Stimulated activated CD4-positive, alpha-beta T cell treated with anti-CD3 and anti-CD28 coated beads, Interleukin-4, amount 100 ng/mL, for 48 hours (primary cell): Measurements from ENCODE around the gene EMC9.

Source experiments
- DNase-seq, 2 donors: peaks; one replicate each; pipeline ENCODE4 v3.0.0-alpha.2; 2020; ENCODE audit warnings: low read depth in 2 of 2

The EMC9 gene

DNA sequence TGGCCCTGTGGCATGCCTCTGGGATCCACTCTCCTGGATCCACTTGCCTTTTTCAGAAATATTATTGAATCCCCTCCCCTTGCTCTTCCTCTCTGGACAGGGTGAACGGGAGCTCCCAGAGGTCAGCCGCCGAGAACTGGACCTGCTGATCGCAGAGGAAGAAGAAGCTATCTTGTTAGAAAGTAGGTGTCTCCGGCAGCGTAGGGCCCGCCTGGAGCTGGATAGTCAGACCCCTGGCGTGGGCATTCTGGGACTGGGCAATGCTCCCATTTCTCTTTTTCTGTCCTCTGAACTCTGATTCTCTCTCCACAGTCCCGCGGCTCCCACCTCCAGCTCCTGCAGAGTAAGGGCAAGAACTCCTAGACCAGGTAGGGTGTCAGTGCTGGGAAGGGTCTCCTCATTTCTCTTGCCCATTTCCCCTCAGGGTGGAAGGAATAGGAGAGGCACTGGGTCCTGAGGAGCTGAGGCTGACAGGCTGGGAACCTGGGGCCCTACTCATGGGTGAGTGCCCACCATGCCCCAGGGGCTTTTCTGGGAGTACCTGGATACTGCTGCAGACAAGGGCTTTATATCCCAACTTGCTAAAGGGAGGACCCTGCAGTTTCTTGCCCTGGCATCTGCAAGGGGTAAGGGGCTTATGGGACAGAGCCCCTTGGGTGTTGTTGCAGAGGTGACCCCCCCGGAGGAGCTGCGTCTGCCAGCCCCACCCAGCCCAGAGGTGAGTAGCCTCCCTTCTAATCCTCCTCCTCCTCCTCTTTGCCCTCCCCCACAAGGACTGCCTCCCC lies 35.8 kb upstream of the EMC9 start:
- DNase-seq = no peak

DNA sequence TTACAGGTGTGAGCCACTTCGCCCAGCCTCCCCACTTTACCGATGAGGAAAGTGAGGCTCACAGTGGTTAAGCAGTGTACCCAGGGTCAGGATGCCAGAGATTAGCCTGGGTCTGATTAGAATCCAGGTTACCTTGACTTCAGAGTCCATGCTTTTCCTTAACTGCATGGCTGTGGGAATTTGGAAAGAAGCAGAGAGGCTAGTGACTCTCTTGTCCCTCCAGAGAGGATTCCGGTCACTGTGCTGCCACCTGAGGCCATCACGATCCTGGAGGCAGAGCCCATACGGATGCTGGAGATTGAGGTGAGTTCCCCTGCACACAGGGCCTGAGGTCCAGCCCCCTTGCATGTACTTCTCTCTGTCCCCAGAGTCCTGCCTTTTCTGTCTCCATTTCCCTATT lies 35.2 kb upstream of the EMC9 start:
- no peak for DNase-seq

DNA sequence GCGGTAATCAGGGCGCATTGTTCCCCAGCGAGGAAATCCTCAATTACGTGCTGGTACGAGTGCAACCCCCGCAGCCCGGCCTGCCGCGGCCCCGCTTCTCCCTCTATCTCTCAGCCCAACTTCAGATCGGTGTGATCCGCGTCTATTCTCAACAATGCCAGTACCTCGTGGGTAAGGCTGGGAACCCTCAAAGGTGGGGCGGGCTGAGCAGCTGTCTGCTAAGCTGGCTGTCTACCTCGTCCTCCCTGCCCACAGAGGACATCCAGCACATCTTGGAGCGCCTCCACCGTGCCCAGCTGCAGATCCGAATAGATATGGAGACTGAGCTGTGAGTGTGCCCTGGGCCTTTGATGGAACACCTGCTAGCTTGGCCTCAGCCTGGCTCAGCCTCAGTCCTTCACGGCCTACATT lies 31.5 kb upstream of the EMC9 start:
- DNase-seq = no peak

GRCh38 chr14:24172261-24172860 lies 31.0 kb upstream of the EMC9 start:
- no peak for DNase-seq

DNA sequence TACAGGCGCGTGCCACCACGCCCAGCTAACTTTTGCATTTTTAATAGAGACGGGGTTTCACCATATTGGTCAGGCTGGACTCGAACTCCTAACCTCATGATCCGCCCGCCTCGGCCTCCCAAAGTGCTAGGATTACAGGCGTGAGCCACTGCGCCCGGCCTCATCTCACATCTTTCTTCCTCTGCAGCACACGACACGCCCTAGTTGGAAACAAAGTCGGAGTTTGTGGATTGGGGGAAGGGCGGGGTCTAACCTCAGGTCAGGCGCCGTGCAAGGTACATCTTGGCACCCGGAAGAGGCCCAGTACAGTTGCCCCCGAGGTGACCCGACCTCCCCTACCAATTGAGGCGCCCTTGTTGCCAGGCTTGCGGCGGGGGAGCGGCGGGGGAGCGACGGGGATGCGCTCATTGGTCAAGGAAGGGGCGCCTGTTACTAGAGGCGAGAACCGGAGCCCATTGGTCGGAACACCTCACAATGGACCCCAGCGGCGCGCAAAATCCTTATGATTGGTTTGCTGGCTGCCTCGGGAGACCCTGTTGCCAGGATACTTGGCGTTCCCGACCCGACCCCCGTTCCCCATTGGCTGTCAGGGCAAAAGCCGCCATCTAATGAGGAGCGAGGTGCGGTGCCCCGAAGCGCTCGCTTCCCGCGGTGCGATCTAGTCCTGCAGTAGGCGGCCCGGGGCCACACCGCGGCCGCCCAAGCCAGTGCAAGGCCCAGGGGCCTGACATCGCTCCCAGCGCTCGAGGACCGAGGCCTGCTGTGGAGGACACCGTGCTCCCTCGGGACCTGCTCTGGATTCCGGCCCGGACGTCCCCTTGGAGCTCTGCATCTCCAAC lies 30.2 kb upstream of the EMC9 start, which contains the start of gene REC8:
REC8 (plus strand) TSS at position 659 of the 839 bp plus-strand sequence. CDS start 473 bp downstream, outside the sequence.
- DNase-seq = peak; percentile 60 to 62

GRCh38 chr14:24167469-24168114 lies 26.2 kb upstream of the EMC9 start:
- DNase-seq = no peak

- no peak for DNase-seq
These were observed 24.4 kb upstream of the EMC9 start for GRCh38 chr14:24165785-24166184.

GRCh38 chr14:24164518-24164991 lies 23.2 kb upstream of the EMC9 start:
- DNase-seq = no peak

DNA sequence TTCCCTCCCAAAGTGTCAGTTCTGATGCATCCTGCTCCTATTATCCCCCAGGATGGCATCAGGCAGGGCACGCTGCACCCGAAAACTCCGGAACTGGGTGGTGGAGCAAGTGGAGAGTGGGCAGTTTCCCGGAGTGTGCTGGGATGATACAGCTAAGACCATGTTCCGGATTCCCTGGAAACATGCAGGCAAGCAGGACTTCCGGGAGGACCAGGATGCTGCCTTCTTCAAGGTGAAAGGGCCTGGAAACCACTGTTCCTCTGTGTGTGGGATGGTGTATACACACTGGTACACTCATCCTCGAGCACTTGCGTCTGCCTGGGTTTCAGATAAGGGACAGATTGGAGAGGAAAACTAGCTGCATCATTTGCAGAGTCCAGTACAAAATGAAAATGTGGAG lies 20.7 kb upstream of the EMC9 start:
- DNase-seq = no peak

GRCh38 chr14:24160850-24161804 lies 19.7 kb upstream of the EMC9 start, which contains the start of gene IRF9:
IRF9 (plus strand) TSS chr14:24161265; CDS start chr14:24162145, 880 bp downstream.
- peak; percentile 94 to 98 for DNase-seq

DNA sequence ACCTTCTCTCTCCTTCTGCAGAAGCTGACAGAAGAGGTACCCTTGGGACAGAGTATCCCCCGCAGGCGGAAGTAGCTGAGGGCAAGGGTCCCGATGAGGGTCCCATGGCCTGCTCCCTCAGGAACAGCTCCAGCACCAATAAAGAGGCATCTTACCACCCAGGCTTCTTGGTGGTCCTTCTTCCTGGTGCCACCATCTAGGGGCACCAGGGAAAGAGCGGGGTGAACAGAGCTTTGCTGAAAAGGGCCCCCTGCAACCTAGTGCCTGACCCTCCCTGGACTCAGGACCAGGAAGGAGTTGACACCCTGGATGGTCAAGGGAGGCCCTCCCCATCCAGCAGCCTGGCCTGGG lies 19.1 kb upstream of the EMC9 start:
- DNase-seq = no peak

DNA sequence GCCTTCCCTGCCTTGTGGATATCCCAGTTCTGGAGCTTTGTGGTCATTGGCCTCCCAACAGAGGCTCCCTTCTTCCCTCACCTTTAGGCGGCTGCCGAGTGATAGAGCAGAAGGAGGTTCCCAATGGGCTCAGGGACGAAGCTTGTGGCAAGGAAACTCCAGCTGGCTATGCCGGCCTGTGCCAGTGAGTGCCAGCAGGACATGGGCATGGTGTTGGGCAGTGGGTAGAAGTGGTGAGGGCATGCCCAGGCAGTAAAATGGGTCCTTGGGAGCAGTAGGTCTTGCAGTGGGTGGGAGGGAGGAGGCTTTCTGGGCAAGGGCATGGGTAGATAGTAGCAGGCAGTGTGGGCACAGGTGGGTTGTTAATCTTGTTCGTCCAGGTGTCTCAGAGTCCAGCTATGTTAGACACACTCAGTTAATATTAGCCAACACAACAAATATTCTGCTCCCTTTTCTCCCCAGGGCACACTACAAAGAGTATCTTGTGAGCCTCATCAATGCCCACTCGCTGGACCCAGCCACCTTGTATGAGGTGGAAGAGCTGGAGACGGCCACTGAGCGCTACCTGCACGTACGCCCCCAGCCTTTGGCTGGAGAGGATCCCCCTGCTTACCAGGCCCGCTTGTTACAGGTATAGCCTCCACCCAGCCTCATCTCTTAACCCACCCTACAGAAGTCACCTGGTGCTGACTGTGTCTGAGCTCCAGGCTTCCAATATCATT lies 18.5 kb upstream of the EMC9 start:
- no peak for DNase-seq

DNA sequence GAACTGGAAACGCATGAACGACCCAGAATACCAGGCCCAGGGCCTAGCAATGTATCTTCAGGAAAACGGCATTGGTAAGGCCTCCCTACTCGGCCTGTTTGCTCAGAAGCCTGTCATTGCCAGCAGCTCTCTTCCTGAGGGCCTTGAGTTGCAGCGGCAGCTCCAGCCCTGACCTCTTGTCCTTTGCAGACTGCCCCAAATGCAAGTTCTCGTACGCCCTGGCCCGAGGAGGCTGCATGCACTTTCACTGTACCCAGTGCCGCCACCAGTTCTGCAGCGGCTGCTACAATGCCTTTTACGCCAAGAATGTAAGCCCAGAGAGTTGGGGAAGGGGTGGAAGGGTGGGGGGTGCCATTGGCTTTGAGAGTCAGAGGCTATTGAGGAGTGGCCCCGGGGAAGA lies 15.9 kb upstream of the EMC9 start:
- no peak for DNase-seq

GRCh38 chr14:24156840-24157239 lies 15.4 kb upstream of the EMC9 start:
- DNase-seq = no peak

- no peak for DNase-seq
These were observed 13.7 kb upstream of the EMC9 start for GRCh38 chr14:24155100-24155499.

GRCh38 chr14:24151404-24152080 lies 10.2 kb upstream of the EMC9 start:
- DNase-seq = no peak

DNA sequence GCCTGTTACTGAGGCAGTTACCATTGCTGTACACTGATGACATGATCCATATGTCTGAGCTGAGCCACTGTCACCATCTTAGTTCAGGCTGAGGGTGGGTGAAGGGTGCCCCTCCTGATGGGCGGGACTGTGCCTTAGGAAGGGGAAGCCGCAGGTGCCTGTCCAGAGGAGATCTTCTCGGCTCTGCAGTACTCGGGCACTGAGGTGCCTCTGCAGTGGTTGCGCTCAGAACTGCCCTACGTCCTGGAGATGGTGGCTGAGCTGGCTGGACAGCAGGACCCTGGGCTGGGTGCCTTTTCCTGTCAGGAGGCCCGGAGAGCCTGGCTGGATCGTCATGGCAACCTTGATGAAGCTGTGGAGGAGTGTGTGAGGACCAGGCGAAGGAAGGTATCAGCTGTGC lies 9.6 kb upstream of the EMC9 start:
- no peak for DNase-seq

DNA sequence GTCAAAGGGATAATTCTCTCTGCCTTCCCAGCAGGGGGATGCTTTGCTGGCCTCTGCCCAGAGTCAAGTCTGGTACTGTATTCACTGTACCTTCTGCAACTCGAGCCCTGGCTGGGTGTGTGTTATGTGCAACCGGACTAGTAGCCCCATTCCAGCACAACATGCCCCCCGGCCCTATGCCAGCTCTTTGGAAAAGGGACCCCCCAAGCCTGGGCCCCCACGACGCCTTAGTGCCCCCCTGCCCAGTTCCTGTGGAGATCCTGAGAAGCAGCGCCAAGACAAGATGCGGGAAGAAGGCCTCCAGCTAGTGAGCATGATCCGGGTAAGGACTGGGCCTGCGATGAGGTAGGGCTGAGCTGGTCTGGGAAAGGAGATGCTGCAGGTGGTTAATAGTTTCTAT lies 9.2 kb upstream of the EMC9 start:
- DNase-seq = no peak

DNA sequence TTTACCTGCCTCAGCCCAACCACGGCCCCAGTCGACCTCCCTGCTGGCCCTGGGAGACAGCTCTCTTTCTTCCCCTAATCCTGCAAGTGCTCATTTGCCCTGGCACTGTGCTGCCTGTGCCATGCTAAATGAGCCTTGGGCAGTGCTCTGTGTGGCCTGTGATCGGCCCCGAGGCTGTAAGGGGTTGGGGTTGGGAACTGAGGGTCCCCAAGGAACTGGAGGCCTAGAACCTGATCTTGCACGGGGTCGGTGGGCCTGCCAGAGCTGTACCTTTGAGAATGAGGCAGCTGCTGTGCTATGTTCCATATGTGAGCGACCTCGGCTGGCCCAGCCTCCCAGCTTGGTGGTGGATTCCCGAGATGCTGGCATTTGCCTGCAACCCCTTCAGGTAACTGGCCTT lies 8.7 kb upstream of the EMC9 start:
- DNase-seq = no peak
